Panc1 (cell line): ENCODE measurements around the gene DNAJA1. TPM values are rescaled to one million over a fixed set of nuclear protein-coding genes. Genes with fewer than 3 reads are reported as not detected.

Source experiments
- ATAC-seq: fragments of 200-7000 bp; cut with Tn5 transposase; 2 replicates; pipeline ENCODE4 v1.9.1; 2020; ENCODE audit warnings: mild to moderate bottlenecking, moderate library complexity
- BruUV-seq: library from RNA; stranded (reverse); fragments of 400-500 nt; replicated peaks from 2 replicates; lab custom pipeline; 2021; lab: Mats Ljungman, UMichigan
- CTCF ChIA-PET: fragments of 300-600 bp; sonication (Branson Sonifier 250); formaldehyde crosslinking; loops from one replicate; lab custom pipeline; 2022; ENCODE audit warnings: antibody characterized with exemption; lab: Charles Lee
- POLR2A ChIA-PET: fragments of 300-600 bp; sonication (Branson Sonifier 250); formaldehyde crosslinking; loops from one replicate; lab custom pipeline; 2022; ENCODE audit warnings: antibody characterized with exemption; lab: Charles Lee
- DNase-seq: peaks from one replicate; pipeline ENCODE4 v3.0.0-alpha.2; 2010; ENCODE audit warnings: low read depth, low spot score
- H3K27ac ChIP-seq: 2 replicates; pipeline ENCODE4 v1.5.1; 2011; ENCODE audit warnings: mild to moderate bottlenecking, low read length, inconsistent platforms
- H3K27me3 ChIP-seq: fragments of 200-500 bp; sonication (Bioruptor generic); 2 replicates; pipeline ENCODE4 v1.6.0; 2014; ENCODE audit warnings: low read length, inconsistent platforms; ENCODE audit not compliant: control insufficient read depth, insufficient read depth
- H3K36me3 ChIP-seq: fragments of 200-500 bp; sonication (Bioruptor generic); 2 replicates; pipeline ENCODE4 v1.5.1; 2014; ENCODE audit warnings: inconsistent platforms, mild to moderate bottlenecking, low read length, moderate library complexity; ENCODE audit not compliant: control insufficient read depth, insufficient read depth
- H3K4me1 ChIP-seq: 2 replicates; pipeline ENCODE4 v1.5.1; 2011; ENCODE audit warnings: inconsistent platforms, mild to moderate bottlenecking, low read length, moderate library complexity; ENCODE audit not compliant: control insufficient read depth, insufficient read depth
- H3K4me3 ChIP-seq, 2 experiments: 2 replicates each; pipeline ENCODE4 v1.5.1; 2011 to 2012; ENCODE audit warnings: low read depth in 2 of 2, low read length in 2 of 2, mild to moderate bottlenecking in 2 of 2, inconsistent platforms in 1 of 2, moderate library complexity in 1 of 2
- H3K9me3 ChIP-seq: fragments of 200-500 bp; sonication (Bioruptor generic); 2 replicates; pipeline ENCODE4 v1.5.1; 2014; ENCODE audit warnings: low read depth, mild to moderate bottlenecking, inconsistent platforms, low read length, moderate library complexity; ENCODE audit not compliant: control insufficient read depth, insufficient read depth
- CTCF ChIP-seq: fragments of 450-650 bp; IDR thresholded peaks from 2 replicates; pipeline ENCODE4 v1.5.1; 2017; ENCODE audit warnings: mild to moderate bottlenecking
- POLR2AphosphoS5 ChIP-seq: IDR thresholded peaks from 2 replicates; pipeline ENCODE4 v1.6.1; 2012; ENCODE audit warnings: mild to moderate bottlenecking, low read depth, low read length, moderate library complexity
- REST ChIP-seq, 2 experiments: IDR thresholded peaks; 2 replicates each; pipeline ENCODE4 v1.6.1; 2011 to 2012; ENCODE audit warnings: low read depth in 2 of 2, control low read depth in 1 of 2, low read length in 1 of 2, mild to moderate bottlenecking in 1 of 2, moderate library complexity in 1 of 2; ENCODE audit not compliant: insufficient read depth in 1 of 2
- SIN3A ChIP-seq: IDR thresholded peaks from 2 replicates; pipeline ENCODE4 v1.6.1; 2012; ENCODE audit warnings: low read depth, mild to moderate bottlenecking, low read length, moderate library complexity, borderline replicate concordance; ENCODE audit not compliant: insufficient read depth
- TCF7L2 ChIP-seq: IDR thresholded peaks from 2 replicates; pipeline ENCODE4 v1.6.1; 2011; ENCODE audit warnings: mild to moderate bottlenecking, low read depth, low read length, inconsistent platforms
- in situ Hi-C: cut with HindIII; loops from 2 replicates; pipeline ENCODE4 v1.10.0; 2016; ENCODE audit warnings: low sequenced_read_pairs, low pct_unique_long_range_greater_than_20kb
- intact Hi-C: fragments of 100-400 bp; cut with micrococcal nuclease; formaldehyde crosslinking; loops from one replicate; pipeline ENCODE4 v1.10.0; 2022; ENCODE audit not compliant: unreplicated experiment
- total RNA-seq: library from RNA; stranded (reverse); gene quantifications from one replicate; pipeline ENCODE4 v1.2.1, GENCODE V29; 2021; ENCODE audit not compliant: unreplicated experiment

Gene DNAJA1
- total RNA-seq, 1 experiment from 2014 or later, result 246 TPM

GRCh38 chr9:33076046-33077004 lies 51.3 kb downstream of the DNAJA1 start, which contains the start of gene SMU1:
TSS of gene SMU1 (minus strand) at chr9:33076674. CDS start at chr9:33076608, 66 bp downstream.
- peaks cover 3% of the 10 kb centered on the region for H3K36me3 ChIP-seq
- peak; percentile 91 for TF ChIP-seq POLR2AphosphoS5
- no peak for TF ChIP-seq CTCF
- 0 out of 4 replicates have a peak, but pooled peaks of 1 of the 2 experiments have one; percentile 6 for TF ChIP-seq REST (IDR thresholded peaks at IDR 0.05; ENCODE audit: insufficient read depth in 1 of 2, low read depth in 2 of 2, low read length in 1 of 2)
- TF ChIP-seq SIN3A, result 0 out of 2 replicates have a peak, but pooled peaks have one; percentile 57
- peak; percentile 25; the same call in 1 of the 2 replicates for TF ChIP-seq TCF7L2
- no peaks in the 10 kb centered on the region for H3K9me3 ChIP-seq
- in situ Hi-C loops (no loop called here), intact Hi-C loops (no loop called here)
- peak; percentile 99 for ATAC-seq
- no TSS peak for BruUV-seq
- H3K27ac ChIP-seq, result peak within 1 kb of the TSS; percentile 95
- peak within 1 kb of the TSS; percentile 72 to 80 for H3K4me3 ChIP-seq
- ChIA-PET CTCF (no interaction called here), POLR2A (interaction anchor here (0.6 kb wide), 3 partner anchors 20 to 198 kb away, joined by 3 to 5 read pairs (median 3); no protein-coding TSS in a partner anchor)
- no peaks in the 10 kb centered on the region for H3K27me3 ChIP-seq
- peak; percentile 96 for DNase-seq
- H3K4me1 ChIP-seq, result peaks cover 12% of the 10 kb centered on the region; the same call in 1 of the 2 replicates

DNA sequence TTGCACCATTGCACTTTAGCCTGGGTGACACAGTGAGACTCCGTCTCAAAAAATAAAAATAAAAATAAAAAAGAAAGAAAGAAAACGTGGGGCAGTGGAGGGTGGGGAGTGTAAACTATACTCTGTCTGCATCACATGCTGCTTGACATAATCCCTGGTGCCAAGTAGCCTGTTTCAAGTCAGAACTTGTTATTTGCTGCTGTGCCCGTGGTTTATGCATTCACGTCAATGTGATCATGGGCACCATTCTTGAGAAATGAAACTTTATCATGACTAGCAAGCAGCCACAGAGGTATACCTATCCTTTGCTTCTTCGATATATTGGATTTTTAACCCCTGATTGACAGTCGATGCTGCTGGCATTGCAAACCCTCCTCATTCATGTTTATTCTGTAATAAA lies 55.5 kb downstream of the DNAJA1 start:
- TF ChIP-seq CTCF (no peak), TCF7L2 (no peak), SIN3A (no peak), REST (IDR thresholded peaks at IDR 0.05; ENCODE audit: insufficient read depth in 1 of 2, low read depth in 2 of 2, low read length in 1 of 2) (no peak), POLR2AphosphoS5 (no peak)
- BruUV-seq, result no TSS peak
- in situ Hi-C loops, result no loop called here
- Histone ChIP-seq H3K4me3 (no peak overlapping the region), H3K9me3 (no peaks in the 10 kb centered on the region), H3K27ac (no peak overlapping the region), H3K4me1 (peaks cover 11% of the 10 kb centered on the region; the same call in 1 of the 2 replicates), H3K36me3 (no peaks in the 10 kb centered on the region; the same call in 1 of the 2 replicates), H3K27me3 (no peaks in the 10 kb centered on the region)
- ChIA-PET POLR2A (no interaction called here), CTCF (interaction anchor here (1.8 kb wide), 1 partner anchor 146 kb away, joined by 4 read pairs; no protein-coding TSS in a partner anchor)
- intact Hi-C loops, result loop anchor here (5.0 kb wide), 1 partner anchor 92 kb away; no protein-coding TSS in a partner anchor
- DNase-seq (no peak), ATAC-seq (no peak)
